ENCODE results near the gene CAMTA1. TPM values are rescaled to one million over a fixed set of nuclear protein-coding genes. Genes with fewer than 3 reads are reported as not detected.
"Not testable (repeated sequence)": the region's sequence is repeated elsewhere in the genome, so short reads cannot be mapped to it uniquely, and the experiment has no call there.

The CAMTA1 gene
- total RNA-seq, 1 donor from 2014 or later: 68.9 TPM

DNA sequence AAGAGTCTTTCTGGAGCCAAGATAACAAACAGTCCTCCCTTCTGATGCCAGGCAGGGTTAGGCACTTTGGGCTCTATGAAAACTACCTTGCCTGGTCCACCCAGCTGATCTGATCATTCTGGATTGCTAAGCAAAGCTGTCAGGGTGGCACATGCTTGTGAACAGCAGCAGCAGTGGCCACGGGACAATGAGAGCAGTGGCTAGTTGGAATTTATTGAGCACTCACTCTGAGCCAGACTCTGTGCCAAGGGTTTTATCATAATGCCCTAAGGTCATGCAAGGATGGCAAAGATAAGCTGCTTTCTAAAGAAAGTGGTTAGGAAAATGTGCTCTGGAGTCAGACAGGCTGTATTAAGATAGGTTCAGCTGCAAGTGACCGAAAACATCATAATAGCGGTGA, 595.5 kb downstream of the CAMTA1 start:
- peak; percentile 53 for DNase-seq (ENCODE audit: low read depth)

DNA sequence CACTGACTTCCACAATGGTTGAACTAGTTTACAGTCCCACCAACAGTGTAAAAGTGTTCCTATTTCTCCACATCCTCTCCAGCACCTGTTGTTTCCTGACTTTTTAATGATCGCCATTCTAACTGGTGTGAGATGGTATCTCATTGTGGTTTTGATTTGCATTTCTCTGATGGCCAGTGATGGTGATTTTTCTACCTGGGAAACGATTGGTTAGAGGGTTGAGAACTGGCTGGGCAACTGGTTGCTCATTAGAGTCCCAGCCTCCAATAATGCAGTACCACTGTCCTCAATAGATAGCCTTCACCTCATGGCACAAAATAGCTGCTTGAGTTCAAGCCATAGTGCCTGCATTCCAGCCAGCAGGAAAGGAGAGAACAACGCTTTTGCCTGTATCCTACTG, 596.5 kb downstream of the CAMTA1 start:
- not testable (repeated sequence) for DNase-seq (ENCODE audit: low read depth)

DNA sequence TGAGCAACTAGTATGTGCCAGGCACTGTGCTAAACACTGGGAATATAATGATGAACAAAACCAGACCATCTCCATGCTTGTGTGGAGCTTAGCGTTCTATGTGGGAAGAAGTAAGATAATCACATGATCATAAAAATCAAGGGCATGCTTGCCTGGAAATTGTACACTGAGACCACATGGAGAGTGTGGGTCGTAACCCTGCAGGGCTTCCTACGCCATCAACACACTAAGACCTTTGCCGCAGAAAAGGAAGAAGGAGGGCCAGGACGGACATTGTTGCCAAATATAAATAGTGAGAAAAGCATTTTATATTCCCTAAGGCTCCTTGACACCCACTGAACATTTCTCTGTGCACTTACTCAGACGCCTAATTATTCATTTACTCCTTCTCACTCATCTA, 597.7 kb downstream of the CAMTA1 start:
- no peak for DNase-seq (ENCODE audit: low read depth)

DNA sequence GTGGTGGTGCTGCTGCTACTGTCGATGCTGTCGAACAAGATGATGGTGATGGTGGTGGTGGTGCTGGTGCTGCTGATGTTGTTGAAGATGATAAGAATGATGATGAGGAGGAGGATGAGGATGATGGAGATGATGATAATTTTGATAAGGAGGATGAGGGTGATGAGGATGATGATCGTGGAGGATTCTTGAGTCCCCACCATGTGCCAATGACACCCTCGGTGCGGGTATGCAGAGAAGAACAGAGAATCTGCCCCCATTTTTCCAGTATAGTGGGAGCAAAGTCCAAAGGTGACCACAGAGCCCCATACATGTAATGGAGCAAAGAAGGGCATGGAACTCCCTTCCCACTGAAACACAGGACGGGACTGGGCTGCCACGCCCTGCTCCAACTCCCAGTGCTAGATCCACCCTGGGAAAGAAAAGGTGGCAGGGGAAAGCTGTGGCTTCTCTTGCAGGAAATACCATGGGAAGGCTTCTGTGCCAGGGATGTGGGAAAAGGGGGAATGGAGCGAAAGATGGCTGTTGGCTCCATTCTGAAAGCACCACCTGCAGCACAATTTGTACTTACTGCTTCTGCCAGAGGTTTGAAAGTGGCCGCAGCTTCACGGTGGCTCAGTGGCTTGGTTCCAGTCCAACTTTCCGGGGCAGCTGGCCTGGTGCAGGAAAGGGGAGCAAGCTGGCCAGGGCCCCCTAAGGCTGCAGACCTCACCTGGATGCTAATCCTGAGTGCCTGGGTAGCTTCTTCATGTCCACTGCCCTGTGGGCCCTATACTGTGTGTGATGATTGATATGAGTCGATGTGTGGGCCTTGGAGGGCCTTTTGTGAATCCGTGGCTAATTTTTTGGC, 598.6 kb downstream of the CAMTA1 start:
- no peak for DNase-seq (ENCODE audit: low read depth)

DNA sequence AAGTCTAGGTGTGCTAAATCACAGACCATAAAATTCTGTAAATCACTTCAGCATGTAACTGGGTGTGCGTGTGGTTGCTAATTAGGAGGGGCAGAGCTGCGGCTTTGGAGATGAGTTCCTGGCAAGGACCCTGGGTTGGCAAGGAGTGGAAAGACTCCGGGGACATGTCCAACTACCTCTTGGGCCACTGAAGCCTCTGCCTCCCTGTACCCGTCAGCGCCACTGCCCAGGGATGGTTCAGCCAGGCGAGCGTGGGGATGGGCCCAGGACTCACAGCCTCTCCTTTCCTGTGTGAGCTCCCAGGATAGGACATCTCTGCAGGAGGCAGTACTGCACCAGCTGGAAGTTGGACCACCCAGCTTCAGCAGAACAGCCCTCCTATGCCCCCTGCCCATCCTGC, 599.4 kb downstream of the CAMTA1 start:
- no peak for DNase-seq (ENCODE audit: low read depth)

DNA sequence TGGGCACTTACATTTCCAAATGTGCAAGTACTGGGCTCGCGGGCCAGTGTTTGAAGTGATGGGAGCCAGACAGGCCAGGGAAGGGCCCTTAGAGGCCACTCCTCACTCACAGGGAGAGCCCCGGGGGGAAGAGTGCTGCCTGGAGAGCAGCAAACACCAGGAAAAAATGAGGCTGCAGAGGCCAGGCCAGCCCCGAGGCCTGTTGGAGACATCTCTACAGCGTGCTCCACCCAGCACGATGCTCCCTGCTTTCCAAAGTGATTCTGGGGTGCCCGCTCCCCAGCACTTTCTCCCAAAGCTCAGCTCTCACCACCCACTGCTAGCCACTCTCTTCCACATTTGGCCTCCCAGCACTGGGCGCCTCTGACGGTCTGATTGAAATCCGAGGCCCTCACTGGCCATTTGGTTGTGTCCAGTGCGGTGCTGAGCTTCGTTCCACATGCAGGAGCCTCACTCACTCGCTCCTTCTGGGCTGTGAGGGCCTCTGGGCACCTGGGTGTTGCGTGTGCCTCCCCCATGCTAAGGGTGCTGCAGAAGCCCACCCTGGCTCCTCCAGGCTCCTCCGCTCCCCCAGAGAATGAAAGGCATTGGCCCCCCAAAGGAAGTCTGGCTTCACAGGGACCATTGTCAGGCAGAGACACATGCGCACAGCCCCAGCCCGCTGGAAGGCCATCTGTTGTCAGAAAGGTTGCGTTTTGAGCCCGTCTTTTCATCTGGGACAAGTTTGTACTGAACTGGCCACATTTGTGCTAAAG, 600.4 kb downstream of the CAMTA1 start:
- DNase-seq (ENCODE audit: low read depth): no peak

DNA sequence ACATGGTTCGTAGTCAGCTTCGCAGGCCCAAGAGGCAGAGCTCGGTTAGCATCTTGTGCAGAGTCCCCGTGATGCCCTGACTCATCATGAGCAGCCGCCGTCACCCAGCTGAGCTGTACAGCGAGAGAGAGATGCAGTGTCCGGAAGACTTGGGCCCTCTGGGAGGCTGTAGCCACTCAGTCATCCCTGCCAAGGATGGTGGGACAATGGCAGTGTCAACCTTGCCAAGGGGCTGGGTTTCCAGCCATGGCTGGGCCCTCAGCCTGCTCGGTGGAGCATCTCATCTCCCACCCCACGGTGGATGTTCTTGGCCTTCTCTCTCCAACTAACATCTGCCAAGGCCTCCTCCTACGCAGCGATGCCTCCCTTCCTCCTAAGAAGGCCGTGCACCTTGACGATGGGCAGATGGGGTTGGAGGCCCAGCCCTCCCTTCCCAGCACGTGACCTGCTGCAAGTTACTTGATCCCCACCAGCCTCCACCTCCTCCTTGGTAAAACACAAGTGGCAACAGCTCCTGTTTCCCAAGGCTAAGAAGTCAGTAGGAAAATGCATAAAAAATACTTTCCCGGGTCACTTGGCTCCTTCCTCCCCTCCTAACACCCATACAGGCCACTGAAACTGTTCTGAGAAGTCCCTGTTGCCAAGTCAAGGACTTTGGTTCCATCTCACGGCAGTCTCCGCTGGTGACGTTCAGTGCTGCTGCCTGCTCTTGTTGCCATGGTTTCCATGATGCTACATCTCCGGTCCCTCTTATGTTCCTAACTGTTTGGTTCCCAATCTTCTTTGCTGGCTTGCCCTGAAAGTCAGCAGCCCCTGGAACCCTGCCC, 601.2 kb downstream of the CAMTA1 start:
- no peak for DNase-seq (ENCODE audit: low read depth)

DNA sequence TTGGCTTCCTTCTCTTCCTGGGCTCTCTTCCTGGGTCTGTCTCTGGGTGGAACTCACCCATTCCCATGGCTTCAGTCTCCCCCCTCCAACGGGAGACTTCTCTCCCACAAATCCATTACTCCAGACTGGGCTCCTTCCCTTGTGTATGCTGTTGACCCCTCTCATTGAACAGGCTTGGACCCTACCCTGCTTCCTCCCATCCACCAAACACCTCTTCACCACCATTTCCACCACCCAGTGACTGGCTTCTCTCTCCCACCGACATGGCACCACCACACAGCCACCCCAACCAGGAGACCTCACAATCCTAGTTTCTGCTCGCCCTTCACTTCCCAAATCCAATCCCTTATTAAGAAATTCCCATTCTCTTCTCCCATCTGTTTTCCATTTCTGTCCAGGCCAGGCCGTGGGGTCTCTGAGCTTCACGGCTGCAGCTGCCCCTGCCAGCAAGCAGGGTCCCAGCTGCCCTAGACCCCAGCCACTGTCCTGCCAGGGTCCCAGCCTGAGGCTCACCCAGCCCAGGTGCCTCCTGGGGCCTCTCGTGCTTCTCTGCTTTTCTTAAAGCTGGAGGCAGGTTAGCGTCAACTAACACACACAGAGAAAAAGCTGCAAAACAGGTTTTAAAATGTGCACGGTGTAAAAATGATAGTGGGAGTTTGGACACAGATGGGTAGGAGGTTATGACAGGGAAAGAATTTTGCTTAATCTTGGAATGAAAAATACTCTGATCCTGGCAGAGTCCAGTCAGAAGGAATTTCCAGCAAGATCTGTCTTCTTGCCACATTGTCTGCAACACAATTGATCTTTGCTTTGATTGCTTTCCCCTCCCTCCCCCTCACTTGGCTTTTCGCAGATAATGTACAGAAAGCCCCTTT, 602.0 kb downstream of the CAMTA1 start:
- DNase-seq (ENCODE audit: low read depth): no peak

DNA sequence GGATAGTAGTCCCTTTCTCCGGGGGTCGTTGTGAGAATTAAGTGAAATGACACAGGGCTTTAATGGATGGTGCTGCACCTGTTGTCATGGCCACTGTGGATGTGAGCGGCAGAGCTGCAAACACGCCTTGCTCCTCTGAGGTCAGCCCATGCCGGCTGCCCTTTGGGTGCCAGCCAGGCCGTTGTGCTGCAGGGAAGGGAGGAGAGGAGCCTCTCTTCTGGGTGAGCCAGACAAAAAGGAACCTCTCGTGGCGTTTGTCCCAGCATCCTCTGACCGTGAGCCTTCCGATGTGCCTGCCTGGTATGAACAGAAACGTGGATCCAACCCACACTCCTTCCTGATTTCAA, 602.9 kb downstream of the CAMTA1 start:
- DNase-seq (ENCODE audit: low read depth): peak; percentile 78

DNA sequence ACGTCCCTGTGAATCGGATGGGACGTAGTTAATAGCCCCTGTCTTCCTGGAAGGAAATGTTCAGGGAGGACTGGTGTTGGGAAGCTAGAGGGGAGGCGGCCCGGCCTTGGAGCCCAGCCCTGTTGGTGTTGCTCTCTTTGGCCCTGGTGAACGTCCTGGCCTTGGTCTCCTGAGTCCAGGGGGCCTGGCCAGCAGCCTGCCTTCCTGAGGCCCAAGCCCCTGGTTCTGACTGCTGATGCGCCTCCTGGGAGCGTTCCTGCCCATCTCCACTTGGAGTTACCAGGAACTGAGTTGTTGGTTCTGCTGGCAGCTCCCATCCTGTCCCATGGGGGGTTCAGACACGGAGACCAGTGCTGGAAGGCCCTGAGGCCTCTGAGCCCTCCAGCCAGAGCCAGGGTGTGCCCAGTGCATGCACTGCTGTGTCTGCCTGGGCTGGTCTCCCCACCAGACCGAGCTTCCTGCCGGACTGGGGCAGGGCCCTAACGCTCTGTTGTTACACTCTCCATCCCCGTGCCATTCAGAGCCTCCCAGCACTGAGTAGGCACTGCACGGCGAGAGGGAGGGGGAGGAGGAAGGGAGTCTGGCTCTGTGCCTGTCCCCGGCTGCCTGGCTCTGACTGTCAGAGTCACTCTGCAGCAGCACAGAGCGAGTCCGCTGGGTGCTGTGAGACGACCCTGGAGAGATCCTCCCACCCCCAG, 603.4 kb downstream of the CAMTA1 start:
- DNase-seq (ENCODE audit: low read depth): peak; percentile 42

DNA sequence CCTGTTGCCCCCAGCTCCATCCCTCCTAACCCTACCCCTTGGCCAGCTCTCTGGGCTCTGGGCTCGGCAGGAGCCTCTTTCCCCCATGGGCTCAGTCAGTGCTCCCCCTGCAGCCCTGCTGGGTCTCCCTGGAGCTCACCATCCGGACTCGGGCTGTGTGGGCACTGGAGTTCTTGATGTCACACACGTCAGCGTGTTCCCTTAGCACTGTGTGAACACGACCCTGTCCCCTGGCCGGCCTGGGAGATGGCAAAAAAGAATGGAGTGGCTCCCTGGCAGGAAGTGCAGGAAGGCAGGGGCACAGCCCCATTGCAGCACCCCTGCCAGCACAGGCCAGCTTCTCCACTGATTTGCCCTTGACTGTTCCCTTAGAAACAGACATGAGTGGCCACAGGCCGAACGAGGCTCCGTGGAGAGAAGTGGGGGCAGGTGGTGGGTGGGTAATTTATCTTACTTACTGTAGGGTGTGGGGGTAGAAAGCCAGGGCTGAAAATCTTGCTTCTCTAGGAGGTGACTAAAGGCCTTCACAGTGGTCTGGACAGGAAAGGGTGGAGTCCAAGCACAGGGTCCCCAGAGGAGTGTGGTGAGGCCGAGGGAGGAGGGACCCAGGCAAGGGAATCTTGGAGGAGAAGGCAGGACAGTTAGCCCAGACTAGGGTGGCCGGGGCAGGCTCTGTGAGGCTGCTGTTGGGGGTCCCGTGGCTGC, 604.1 kb downstream of the CAMTA1 start:
- peak; percentile 35 for DNase-seq (ENCODE audit: low read depth)

DNA sequence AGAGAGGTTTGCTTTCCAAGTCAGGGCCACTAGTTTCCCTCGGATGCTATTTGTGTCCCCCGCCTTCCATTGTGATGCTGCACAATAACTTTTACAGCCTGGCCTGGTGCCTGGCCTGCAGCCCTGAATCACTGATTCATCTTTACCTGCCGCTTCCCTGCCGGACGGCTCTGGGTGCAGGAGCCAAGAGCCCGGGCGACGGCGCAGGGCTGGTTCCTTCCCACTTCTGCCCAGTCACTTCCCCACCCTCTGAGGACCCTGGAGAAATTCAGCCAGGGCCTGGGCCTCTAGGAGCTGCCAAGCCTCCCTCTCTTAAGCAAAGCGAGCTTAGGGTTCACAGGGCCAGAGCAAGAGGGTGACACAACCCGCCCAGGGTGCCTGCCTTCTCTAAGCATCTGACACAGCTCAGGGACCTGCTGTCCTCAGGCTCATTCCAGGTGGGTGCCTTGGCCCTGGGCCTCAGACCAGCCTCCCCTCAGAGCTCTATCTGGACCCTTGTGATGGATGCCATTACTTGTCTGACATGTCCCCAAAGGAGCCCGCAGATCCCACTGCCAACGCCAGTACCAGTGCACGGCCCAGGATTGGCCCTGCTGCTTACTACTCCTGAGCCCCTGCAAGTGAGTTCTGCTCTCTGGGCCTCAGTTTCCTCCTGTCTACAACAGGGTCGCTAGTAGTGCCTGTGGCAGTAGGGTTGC, 604.8 kb downstream of the CAMTA1 start:
- DNase-seq (ENCODE audit: low read depth): no peak

DNA sequence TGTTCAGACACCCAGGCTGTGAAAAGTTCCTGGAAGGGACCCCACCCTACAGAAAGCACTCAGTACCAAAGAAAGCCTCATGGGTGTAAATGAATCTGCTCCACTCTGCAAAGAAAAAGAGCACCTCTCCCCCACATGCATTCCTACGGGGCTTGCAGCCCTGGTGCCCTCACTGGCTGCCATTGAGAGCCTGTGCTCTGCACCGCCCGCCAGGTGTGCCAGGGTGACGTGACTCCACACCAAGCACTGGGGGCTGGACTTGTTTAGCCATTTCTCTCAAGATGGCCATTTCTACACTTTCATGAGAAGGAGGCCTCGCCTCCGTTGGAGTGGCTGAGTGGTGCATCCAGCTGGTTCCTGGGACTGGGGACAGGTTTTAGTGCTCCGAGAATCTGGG, 605.3 kb downstream of the CAMTA1 start:
- no peak for DNase-seq (ENCODE audit: low read depth)

DNA sequence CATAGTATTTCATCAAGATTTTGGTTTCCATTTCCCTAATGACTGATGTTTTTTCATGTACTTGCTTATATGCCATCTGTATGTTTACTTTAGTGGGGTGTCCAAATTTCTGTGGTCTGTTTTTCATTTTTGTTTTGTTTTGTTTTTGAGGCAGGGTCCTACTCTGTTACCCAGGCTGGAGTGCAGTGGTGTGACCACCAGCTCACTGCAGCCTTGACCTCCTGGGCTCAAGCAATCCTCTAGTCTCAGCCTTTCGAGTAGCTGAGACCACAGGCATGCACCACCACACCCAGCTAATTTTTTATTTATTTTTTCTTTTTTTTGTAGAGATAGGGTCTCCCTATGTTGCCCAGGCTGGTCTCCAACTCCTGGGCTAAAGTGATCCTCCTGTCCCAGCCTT, 607.9 kb downstream of the CAMTA1 start:
- DNase-seq (ENCODE audit: low read depth): no peak

DNA sequence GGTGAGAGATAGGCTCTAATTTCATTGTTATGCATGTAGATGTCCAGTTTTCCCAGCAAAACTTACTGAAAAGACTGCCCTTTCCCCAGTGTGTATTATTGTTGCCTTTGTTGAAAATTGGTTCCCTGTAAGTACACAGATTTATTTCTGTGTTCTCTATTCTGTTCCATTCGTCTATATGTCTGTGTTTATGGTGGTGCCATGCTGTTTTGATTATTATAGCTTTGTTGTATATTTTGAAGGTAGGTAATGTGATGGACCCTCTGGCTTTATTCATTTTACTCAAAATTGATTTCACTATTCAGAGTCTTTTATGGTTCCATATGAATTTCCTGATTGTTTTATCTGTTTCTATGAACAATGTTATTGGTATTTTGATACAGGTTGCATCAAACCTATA, 610.0 kb downstream of the CAMTA1 start:
- no peak for DNase-seq (ENCODE audit: low read depth)

DNA sequence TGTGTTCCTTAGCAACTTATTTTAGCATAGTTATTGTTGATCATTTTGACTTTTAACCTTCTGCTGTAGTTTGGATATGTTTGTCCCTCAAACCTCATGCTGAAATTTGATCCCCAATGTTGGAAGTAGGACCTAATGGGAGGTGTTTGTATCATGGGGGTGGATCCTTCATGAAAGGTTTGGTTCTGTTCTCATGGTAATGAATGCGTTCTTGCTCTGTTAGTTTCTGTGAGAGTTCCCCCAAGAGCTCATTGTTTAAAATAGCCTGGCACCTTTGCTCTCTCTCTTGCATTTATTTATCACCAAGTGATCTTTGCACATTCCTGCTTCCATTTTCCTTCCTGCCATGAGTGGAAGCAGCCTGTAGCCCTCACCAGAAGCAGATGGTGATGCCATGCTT, 613.7 kb downstream of the CAMTA1 start:
- no peak for DNase-seq (ENCODE audit: low read depth)

DNA sequence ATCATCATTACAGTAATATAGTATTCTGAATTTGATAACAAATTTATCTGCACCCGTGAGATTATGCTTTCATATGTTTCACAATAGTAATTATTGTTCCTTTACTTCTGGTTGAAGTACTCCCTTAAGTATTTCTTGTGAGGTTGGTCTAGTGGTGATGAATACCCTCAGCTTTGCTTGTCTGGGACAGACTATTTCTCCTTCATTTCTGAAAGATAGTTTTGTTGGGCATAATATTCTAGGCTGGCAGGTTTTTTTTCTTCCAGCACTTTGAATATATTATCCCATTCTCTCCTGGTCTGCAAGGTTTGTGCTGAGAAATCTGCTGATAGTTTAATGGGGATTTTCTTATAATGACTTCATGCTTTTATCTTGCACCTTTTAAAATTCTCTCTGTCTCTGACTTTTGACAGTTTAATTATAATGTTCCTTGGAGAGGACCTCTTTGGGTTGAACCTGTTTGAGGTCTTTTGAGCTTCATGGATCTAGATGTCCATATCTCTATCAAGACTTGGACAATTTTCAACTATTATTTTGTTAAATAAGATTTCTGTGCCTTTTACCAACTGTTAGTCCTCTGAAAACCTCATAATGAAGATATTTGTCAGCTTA, 614.4 kb downstream of the CAMTA1 start:
- DNase-seq (ENCODE audit: low read depth): no peak

DNA sequence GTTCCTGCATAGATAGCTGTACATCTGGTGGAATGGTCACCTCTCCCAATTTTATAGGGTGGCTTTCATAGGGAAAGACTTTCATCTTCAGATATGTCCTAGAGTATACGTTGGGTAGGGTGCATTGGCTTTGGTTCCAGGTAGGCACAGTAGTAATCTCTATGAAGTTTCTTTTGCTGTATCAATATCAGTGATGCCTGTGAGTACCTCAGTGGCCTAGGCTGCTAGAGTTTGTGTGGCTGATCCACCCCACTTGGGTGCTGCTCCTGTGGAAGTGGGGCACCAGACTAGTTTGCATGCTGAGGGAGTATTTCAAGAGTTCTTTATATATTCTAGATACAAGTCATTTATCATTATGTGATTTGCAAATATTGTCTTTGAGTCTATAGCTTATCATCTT, 615.3 kb downstream of the CAMTA1 start:
- DNase-seq (ENCODE audit: low read depth): no peak

Measured in myocyte (in vitro differentiated cells).